Ovary (tissue), 3 donors: ENCODE results near the gene TECPR2.

Source experiments
- EP300 ChIP-seq: sonication (generic); formaldehyde crosslinking; IDR thresholded peaks from one replicate; pipeline ENCODE4 v1.6.1; 2017; ENCODE audit warnings: antibody characterized with exemption
- POLR2A ChIP-seq: fragments of 450-650 bp; IDR thresholded peaks from one replicate; pipeline ENCODE4 v1.6.1; 2017; ENCODE audit warnings: antibody characterized with exemption, mild to moderate bottlenecking, moderate library complexity
- TF ChIP-seq, protein P1 (sequence below), 3 donors: fragments of 450-650 bp in 2 of 3; fragments of 200-600 bp in 1 of 3; IDR thresholded peaks; one replicate each; pipeline versions ENCODE4 v1.5.1 to v1.8.0; 2016 to 2022; ENCODE audit warnings: antibody characterized with exemption in 3 of 3, mild to moderate bottlenecking in 1 of 3
- donor health status: DM: no; HTN: no; CAD: no.

DNA sequence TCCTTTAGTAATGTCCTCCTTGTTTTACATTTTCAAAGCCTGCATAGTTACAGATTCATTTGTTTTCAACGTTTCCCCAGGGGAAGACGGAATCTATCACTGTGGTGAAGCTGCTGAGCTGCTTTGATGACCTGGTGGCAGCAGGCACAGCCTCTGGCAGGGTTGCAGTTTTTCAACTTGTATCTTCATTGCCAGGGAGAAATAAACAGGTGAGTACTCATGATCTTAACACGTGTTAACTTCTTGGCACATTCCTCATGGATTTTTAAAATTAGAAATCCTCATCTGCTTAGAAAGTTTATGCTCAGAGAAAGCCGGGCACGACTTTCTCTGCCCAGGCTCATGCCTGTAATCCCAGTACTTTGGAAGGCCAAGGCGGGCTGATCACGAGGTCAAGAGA, 44.5 kb downstream of the TECPR2 start:
- TF ChIP-seq POLR2A (no peak), EP300 (no peak)
- TF ChIP-seq, protein P1, sequence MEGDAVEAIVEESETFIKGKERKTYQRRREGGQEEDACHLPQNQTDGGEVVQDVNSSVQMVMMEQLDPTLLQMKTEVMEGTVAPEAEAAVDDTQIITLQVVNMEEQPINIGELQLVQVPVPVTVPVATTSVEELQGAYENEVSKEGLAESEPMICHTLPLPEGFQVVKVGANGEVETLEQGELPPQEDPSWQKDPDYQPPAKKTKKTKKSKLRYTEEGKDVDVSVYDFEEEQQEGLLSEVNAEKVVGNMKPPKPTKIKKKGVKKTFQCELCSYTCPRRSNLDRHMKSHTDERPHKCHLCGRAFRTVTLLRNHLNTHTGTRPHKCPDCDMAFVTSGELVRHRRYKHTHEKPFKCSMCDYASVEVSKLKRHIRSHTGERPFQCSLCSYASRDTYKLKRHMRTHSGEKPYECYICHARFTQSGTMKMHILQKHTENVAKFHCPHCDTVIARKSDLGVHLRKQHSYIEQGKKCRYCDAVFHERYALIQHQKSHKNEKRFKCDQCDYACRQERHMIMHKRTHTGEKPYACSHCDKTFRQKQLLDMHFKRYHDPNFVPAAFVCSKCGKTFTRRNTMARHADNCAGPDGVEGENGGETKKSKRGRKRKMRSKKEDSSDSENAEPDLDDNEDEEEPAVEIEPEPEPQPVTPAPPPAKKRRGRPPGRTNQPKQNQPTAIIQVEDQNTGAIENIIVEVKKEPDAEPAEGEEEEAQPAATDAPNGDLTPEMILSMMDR (IDR thresholded peaks at IDR 0.05) = no peak
